Adipose tissue (tissue), 3 donors: ENCODE measurements around the gene TCF20. TPM values are rescaled to one million over a fixed set of nuclear protein-coding genes. Genes with fewer than 3 reads are reported as not detected.

Source experiments
- H3K27ac ChIP-seq: one replicate; pipeline ENCODE4 v1.5.1; 2013; ENCODE audit warnings: low read depth, low read length
- WGBS, 3 donors: extraction: QIAGEN DNeasy Blood & Tissue Kit; methylation state at CpG; one replicate each; pipeline ENCODE4 v1.1.7; 2013; 5-methylcytosine and 5-hydroxymethylcytosine counted together
- polyA plus RNA-seq, 3 donors: library from polyadenylated mRNA; stranded (reverse); fragments of 200-250 nt; gene quantifications; one replicate each; pipeline ENCODE4 v1.2.3, GENCODE V29; 2013
- donor health status: healthy with polysubstance abuse.
- donor health status: Bipolar disorder and iron deficiency.
- donor health status: healthy.

Gene TCF20
- polyA plus RNA-seq, 3 donors = 5.3 to 6.9 (median 5.3) TPM

- no peak overlapping the region for H3K27ac ChIP-seq
- WGBS, 3 donors = 89 to 95% (median 91%) methylated on average over 13 to 14 of the region's 14 CpGs
Observed at GRCh38 chr22:42284643-42285181, 14.3 kb upstream of the TCF20 start.

DNA sequence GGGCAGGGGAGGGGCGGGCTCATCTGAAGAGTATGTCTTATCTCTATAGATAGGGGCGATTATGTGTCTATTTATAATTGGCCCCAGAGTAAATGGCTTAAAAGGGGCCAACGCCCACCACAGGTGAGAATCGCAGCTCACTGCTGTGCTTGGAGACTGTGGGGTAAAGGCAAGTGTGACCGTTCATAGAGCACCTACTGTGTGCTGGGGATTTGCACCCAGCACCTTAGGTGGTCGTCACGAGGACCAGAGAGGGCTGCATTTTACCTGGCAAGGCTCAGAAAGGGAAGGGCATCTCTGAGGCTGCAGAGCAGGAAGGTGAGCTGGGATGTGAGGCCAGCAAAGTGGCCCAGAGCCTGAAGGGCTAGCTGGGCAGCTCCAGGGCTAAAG lies 13.7 kb upstream of the TCF20 start:
- no peak overlapping the region for H3K27ac ChIP-seq
- WGBS, 3 donors = 22 to 45% (median 35%) methylated on average over 7 of the region's 7 CpGs

- H3K27ac ChIP-seq = no peak overlapping the region
- 2 to 3% (median 2%) methylated on average over 65 to 72 of the region's 72 CpGs for WGBS, 3 donors
Observed at GRCh38 chr22:42283278-42284201, 13.1 kb upstream of the TCF20 start.

DNA sequence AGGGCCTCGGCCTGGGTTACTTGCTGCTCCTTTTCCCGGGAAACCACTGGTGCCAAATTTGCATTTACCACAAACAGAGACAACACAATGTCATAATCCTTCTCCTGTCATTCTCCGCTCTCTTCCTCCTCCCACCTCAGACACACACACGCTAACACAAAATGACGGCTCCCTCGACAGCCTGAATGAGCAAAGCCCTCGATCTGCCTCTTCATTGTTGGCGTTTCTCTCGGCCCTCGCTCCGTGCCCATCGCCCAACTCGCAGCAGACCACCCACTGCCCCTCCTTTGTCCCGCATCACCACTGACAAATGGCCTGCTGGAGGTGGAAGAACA lies 12.5 kb upstream of the TCF20 start:
- 19 to 38% (median 29%) methylated on average over 14 of the region's 14 CpGs for WGBS, 3 donors
- no peak overlapping the region for H3K27ac ChIP-seq

GRCh38 chr22:42282252-42282942 lies 11.9 kb upstream of the TCF20 start:
- WGBS, 3 donors = 63 to 73% (median 65%) methylated on average over 22 of the region's 22 CpGs
- no peak overlapping the region for H3K27ac ChIP-seq

DNA sequence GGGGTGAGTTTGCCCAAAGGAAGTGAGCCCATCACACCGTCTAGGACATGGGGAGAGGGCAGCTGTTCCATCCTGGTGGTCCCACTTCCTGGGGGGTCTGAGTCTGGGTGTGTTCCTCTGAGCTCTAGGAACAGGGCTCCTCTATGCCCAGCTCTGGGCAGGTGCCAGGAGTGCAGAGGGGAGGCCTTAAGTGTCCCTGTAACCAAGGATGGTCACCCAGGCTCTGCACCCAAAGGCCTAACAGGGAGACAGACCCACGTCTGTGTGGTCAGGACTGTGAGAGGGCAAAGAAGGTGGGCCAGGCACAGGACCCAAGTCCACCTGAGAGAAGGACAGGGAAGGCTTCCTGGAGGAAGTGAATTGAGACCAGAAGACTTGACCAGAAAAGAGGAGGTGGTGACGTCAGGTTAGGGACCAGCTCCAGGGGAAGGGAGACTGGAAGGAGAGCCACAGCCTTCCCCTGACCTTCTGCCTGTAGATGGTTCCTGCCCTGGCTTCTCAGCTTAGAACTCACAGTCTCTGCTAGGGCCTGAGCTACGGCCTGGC lies 11.3 kb upstream of the TCF20 start:
- H3K27ac ChIP-seq = no peak overlapping the region
- WGBS, 3 donors = 73 to 85% (median 75%) methylated on average over 4 of the region's 4 CpGs

DNA sequence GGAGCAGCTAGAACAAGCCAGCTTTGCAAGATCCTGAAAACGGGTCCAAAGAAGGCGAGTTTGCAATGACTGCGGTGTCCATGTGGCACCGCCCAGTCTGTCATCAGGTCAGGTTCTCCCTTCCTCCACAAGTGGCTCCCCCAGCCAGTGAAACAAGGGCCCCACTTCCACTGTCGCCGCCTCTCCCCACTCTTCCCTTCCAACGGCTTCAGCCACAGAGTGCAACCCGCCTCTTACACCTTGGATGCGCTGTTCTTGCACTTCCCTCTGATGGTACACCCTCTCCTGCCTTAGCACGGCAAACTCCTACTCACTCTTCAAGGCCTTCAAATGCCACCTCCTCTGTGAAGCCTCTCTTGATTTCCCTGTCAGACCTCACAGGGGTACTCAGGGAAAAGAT lies 10.8 kb upstream of the TCF20 start:
- WGBS, 3 donors = 77 to 94% (median 82%) methylated on average over 10 of the region's 10 CpGs

GRCh38 chr22:42280836-42281235 lies 10.4 kb upstream of the TCF20 start:
- H3K27ac ChIP-seq = no peak overlapping the region
- 75 to 88% (median 80%) methylated on average over 5 of the region's 5 CpGs for WGBS, 3 donors

More for the DNA sequence above, 10.8 kb upstream of the TCF20 start:
- no peak overlapping the region for H3K27ac ChIP-seq

GRCh38 chr22:42280140-42280539 lies 9.7 kb upstream of the TCF20 start:
- no peak overlapping the region for H3K27ac ChIP-seq
- 90 to 94% (median 91%) methylated on average over 9 of the region's 9 CpGs for WGBS, 3 donors

DNA sequence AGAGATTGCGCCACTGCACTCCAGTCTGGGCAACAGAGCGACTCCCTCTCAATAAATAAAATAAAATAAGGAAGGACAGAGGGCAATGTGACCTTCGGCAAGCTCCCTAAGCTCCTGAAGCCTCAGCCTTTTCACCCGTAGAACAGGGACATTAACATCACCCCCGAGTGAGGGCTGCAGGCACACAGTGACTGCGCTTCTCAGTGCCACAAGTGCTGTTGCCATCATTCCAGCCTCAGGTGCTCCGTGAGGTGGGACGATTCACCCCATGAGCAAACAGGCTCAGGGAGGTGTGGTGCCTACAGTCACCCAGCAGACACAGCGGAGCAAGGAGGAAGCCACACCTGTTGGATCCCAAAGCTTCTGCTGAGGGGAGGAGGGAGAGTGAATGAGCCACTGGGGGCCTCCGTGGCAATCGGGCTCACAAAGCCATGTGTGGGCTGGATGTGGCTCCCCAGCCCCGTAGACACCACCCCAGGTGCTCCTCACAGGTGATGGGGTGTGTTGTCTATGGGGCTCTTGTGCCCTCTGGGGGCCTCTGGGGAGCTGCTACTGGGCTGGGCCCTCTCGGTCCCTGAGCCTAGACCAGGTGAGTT lies 9.1 kb upstream of the TCF20 start:
- H3K27ac ChIP-seq = no peak overlapping the region
- 83 to 87% (median 84%) methylated on average over 13 of the region's 13 CpGs for WGBS, 3 donors

- WGBS, 3 donors = 62 to 67% (median 66%) methylated on average over 21 of the region's 21 CpGs
- no peak overlapping the region for H3K27ac ChIP-seq
Observed at GRCh38 chr22:42277988-42278776, 7.7 kb upstream of the TCF20 start.

GRCh38 chr22:42277232-42277753 lies 6.8 kb upstream of the TCF20 start:
- WGBS, 3 donors = 92 to 97% (median 94%) methylated on average over 4 of the region's 4 CpGs
- no peak overlapping the region for H3K27ac ChIP-seq

- H3K27ac ChIP-seq = no peak overlapping the region
- WGBS, 3 donors = 54 to 66% (median 55%) methylated on average over 5 of the region's 5 CpGs
Observed at GRCh38 chr22:42275970-42276369, 5.5 kb upstream of the TCF20 start.

- no peak overlapping the region for H3K27ac ChIP-seq
- 87 to 95% (median 92%) methylated on average over 13 of the region's 13 CpGs for WGBS, 3 donors
Observed at GRCh38 chr22:42275176-42275575, 4.7 kb upstream of the TCF20 start.

DNA sequence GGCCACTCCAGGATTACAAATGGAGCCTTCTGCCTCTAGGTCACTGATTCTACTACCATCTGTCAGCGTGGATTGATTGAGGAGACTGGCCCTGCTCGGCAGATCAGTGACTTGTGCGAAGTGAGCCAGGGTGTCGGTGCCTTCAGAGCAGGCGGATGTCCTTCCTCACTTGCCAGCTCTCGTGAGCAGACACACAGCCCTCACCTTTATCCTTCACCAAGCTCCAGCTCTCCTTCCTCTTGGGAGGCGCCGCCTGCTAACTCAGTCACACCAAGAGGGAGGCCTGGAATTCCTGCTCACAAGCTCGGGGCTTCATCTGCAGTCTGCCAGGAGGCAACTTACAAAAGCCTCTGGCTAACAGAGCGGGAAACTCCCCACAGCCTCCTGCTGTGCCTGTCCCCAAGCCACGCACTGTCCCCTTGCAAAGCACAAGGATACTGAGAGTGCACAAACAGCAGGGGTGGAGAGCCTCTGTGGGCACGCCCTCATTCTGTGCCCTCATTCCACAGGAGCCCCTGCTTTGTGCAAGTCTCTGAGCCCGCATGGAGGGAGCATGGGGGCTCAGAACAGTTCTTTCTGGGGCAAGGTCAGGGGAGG lies 3.5 kb upstream of the TCF20 start:
- no peak overlapping the region for H3K27ac ChIP-seq
- WGBS, 3 donors = 84 to 90% (median 89%) methylated on average over 13 of the region's 13 CpGs

GRCh38 chr22:42272431-42272999 lies 2.1 kb upstream of the TCF20 start:
- WGBS, 3 donors = 80 to 93% (median 83%) methylated on average over 10 of the region's 10 CpGs
- H3K27ac ChIP-seq = no peak overlapping the region

GRCh38 chr22:42271906-42272305 lies 1.5 kb upstream of the TCF20 start:
- WGBS, 3 donors = 72 to 76% (median 74%) methylated on average over 2 of the region's 2 CpGs
- H3K27ac ChIP-seq = no peak overlapping the region
